Transverse colon (tissue), 4 donors: Measurements from ENCODE around the gene SMIM9. TPM values are rescaled to one million over a fixed set of nuclear protein-coding genes. Genes with fewer than 3 reads are reported as not detected.

ENCODE experiments used
- DNase-seq: peaks from one replicate; pipeline ENCODE4 v3.0.0-alpha.2; 2019
- H3K27ac ChIP-seq, 4 donors: fragments of 200-600 bp; sonication (generic); 2 replicates each; pipeline ENCODE4 v1.5.1; 2016 to 2018; ENCODE audit warnings: inconsistent platforms in 4 of 4
- H3K27me3 ChIP-seq: fragments of 200-600 bp; sonication (generic); 2 replicates; pipeline ENCODE4 v1.5.1; 2017; ENCODE audit warnings: inconsistent platforms
- H3K36me3 ChIP-seq, 4 donors: fragments of 200-600 bp; sonication (generic); 2 replicates each; pipeline ENCODE4 v1.5.1; 2017 to 2019; ENCODE audit warnings: inconsistent platforms in 4 of 4
- H3K4me1 ChIP-seq, 4 donors: fragments of 200-600 bp; sonication (generic); 2 replicates each; pipeline ENCODE4 v1.5.1; 2017 to 2020; ENCODE audit warnings: inconsistent platforms in 4 of 4
- H3K4me3 ChIP-seq, 4 donors: fragments of 200-600 bp; sonication (generic); 1 replicate in 1 of 4; 2 replicates in 3 of 4; pipeline versions ENCODE4 v1.5.1 to v1.6.1; 2017 to 2019; ENCODE audit warnings: inconsistent platforms in 4 of 4
- H3K9me3 ChIP-seq, 2 donors: fragments of 200-600 bp; sonication (generic); 2 replicates each; pipeline ENCODE4 v1.5.1; 2017 to 2019; ENCODE audit warnings: inconsistent platforms in 2 of 2
- CTCF ChIP-seq, 5 experiments: fragments of 200-600 bp in 3 of 5; fragments of 450-650 bp in 2 of 5; sonication (generic) in 3 of 5; IDR thresholded peaks; 1 replicate in 2 of 5; 2 replicates in 3 of 5; pipeline ENCODE4 v1.5.1; 2016 to 2017; ENCODE audit warnings: antibody characterized with exemption in 5 of 5, inconsistent platforms in 3 of 5, mild to moderate bottlenecking in 2 of 5, moderate library complexity in 1 of 5
- EP300 ChIP-seq: sonication (generic); formaldehyde crosslinking; IDR thresholded peaks from one replicate; pipeline ENCODE4 v1.6.1; 2017; ENCODE audit warnings: antibody characterized with exemption, low read depth
- POLR2A ChIP-seq: fragments of 450-650 bp; IDR thresholded peaks from one replicate; pipeline ENCODE4 v1.6.1; 2016; ENCODE audit warnings: antibody characterized with exemption, mild to moderate bottlenecking, moderate library complexity
- POLR2AphosphoS5 ChIP-seq, 3 donors: sonication (generic); formaldehyde crosslinking; IDR thresholded peaks; one replicate each; pipeline ENCODE4 v1.6.1; 2016; ENCODE audit warnings: antibody characterized with exemption in 3 of 3
- WGBS, 2 donors: methylation state at CpG; one replicate each; pipeline ENCODE4 v1.1.5; 2018; ENCODE audit warnings: low coverage in 1 of 2; 5-methylcytosine and 5-hydroxymethylcytosine counted together
- in situ Hi-C, 4 donors: fragments of 200-750 bp; cut with MboI; loops; one replicate each; pipeline versions ENCODE4 v1.15.0 to v1.15.1; 2017; ENCODE audit warnings: low sequenced_read_pairs in 3 of 4, low pct_ligation_motif_present in 1 of 4, low pct_unique_long_range_greater_than_20kb in 1 of 4
- intact Hi-C: fragments of 100-400 bp; cut with DNase I; formaldehyde crosslinking; loops from one replicate; pipeline ENCODE4 v1.15.1; 2023; ENCODE audit warnings: low total_unique reads
- total RNA-seq, 4 donors: library from RNA; depleted of rRNA; stranded (reverse); fragments of >200 nt; gene quantifications; one replicate each; pipeline ENCODE4 v1.1.0, GENCODE V29; 2016

The SMIM9 gene
- total RNA-seq, 4 donors from 2014 or later, result not detected

GRCh38 chrX:154795016-154795415, 39.4 kb downstream of the SMIM9 start:
- intact Hi-C loops (no loop called here), in situ Hi-C loops (no loop called here)
- Histone ChIP-seq H3K4me1 (peaks cover 2 to 15% (median 7%) of the 10 kb centered on the region in 4 donors), H3K9me3 (no peaks in the 10 kb centered on the region), H3K4me3 (no peak overlapping the region), H3K27ac (no peak overlapping the region), H3K27me3 (no peaks in the 10 kb centered on the region), H3K36me3 (no peaks in the 10 kb centered on the region)
- no peak for DNase-seq
- 55 to 75% methylated on average over 1 to 2 of the region's 2 CpGs for WGBS, 2 donors
- no peak for TF ChIP-seq POLR2A
- no peak for TF ChIP-seq CTCF (IDR thresholded peaks at IDR 0.05)
- no peak for TF ChIP-seq EP300
- TF ChIP-seq POLR2AphosphoS5 (IDR thresholded peaks at IDR 0.05), result no peak

- Histone ChIP-seq H3K9me3 (no peaks in the 10 kb centered on the region), H3K27me3 (no peaks in the 10 kb centered on the region), H3K27ac (no peak overlapping the region), H3K4me3 (no peak overlapping the region), H3K4me1 (no peaks in the 10 kb centered on the region), H3K36me3 (no peaks in the 10 kb centered on the region)
- intact Hi-C loops (no loop called here), in situ Hi-C loops (no loop called here)
- WGBS, 2 donors, result 63 to 73% methylated on average over 3 to 7 of the region's 7 CpGs
- no peak for DNase-seq
- TF ChIP-seq EP300 (no peak), CTCF (IDR thresholded peaks at IDR 0.05) (no peak), POLR2A (no peak), POLR2AphosphoS5 (IDR thresholded peaks at IDR 0.05) (no peak)
Observed at GRCh38 chrX:154793084-154793795, 41.2 kb downstream of the SMIM9 start.

GRCh38 chrX:154791939-154792338, 42.5 kb downstream of the SMIM9 start:
- Histone ChIP-seq H3K9me3 (no peaks in the 10 kb centered on the region), H3K27ac (no peak overlapping the region), H3K4me1 (no peaks in the 10 kb centered on the region), H3K36me3 (no peaks in the 10 kb centered on the region), H3K4me3 (no peak overlapping the region), H3K27me3 (no peaks in the 10 kb centered on the region)
- WGBS, 2 donors, result 89% methylated on average over 8 of the region's 8 CpGs; no CpG with 5 or more reads in 1 of the 2 donors
- intact Hi-C loops (no loop called here), in situ Hi-C loops (no loop called here)
- DNase-seq, result no peak
- TF ChIP-seq EP300 (no peak), POLR2AphosphoS5 (IDR thresholded peaks at IDR 0.05) (no peak), POLR2A (no peak), CTCF (IDR thresholded peaks at IDR 0.05) (no peak)

GRCh38 chrX:154791467-154791866, 43.0 kb downstream of the SMIM9 start:
- DNase-seq, result no peak
- intact Hi-C loops, result no loop called here

More at GRCh38 chrX:154791467-154791866, 43.0 kb downstream of the SMIM9 start:
- H3K27ac ChIP-seq, result no peak overlapping the region
- no peaks in the 10 kb centered on the region for H3K9me3 ChIP-seq
- H3K36me3 ChIP-seq, result no peaks in the 10 kb centered on the region
- WGBS, 2 donors, result 94% methylated on average over 4 of the region's 4 CpGs; no CpG with 5 or more reads in 1 of the 2 donors
- H3K4me3 ChIP-seq, result no peak overlapping the region
- TF ChIP-seq CTCF (IDR thresholded peaks at IDR 0.05) (no peak), EP300 (no peak), POLR2A (no peak)
- no peaks in the 10 kb centered on the region for H3K4me1 ChIP-seq
- H3K27me3 ChIP-seq, result no peaks in the 10 kb centered on the region
- in situ Hi-C loops, result no loop called here
